MM.1S (cell line): ENCODE results near the gene CFAP251.

ENCODE experiments used
- CTCF ChIP-seq: fragments of 300-600 bp; sonication (generic); IDR thresholded peaks from 2 replicates; pipeline ENCODE4 v1.5.1; 2016; ENCODE audit warnings: antibody characterized with exemption, low read length, mixed read lengths
- EZH2 ChIP-seq: fragments of 300-600 bp; sonication (generic); optimal IDR thresholded peaks from 2 replicates; pipeline ENCODE3; 2017; ENCODE audit warnings: low read depth, mild to moderate bottlenecking, antibody characterized with exemption, low read length, mixed read lengths
- EZH2phosphoT487 ChIP-seq: fragments of 300-600 bp; sonication (generic); IDR thresholded peaks from 2 replicates; pipeline ENCODE4 v1.6.1; 2018; ENCODE audit warnings: antibody characterized with exemption, low read length

DNA sequence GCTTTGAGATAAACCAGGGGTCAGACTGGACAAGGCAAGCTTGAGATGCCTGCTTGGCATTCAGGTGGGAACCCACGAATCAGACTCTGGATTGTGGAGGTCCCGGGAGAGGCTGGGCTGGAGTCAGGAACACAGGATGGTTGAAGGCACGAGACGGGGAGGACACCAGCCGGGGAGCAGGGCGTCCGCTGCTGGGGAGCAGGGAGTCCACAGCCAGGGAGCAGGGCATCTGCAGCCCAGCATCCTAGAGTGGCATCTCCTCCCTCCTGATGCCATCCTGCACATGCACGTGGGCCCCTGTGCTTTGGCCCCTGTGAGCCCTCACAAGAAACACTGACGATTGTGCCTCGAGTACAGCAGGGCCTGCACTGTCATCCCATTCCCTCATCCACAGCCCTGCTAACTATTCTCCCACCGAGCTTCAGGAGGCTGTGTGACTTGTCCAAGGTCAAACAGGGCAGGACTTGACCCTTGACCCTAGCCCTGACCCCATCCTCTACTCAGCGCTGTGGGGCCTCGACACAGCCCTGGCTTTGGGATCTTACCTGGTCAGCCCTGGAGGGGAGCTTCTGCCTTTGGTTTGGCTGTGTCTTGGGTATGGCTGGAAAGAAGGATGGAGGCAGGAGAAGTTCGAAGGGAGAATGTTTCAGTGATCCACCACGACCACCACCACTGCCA lies 45.1 kb downstream of the CFAP251 start:
- TF ChIP-seq EZH2: no peak
- TF ChIP-seq CTCF: no peak
- no peak for TF ChIP-seq EZH2phosphoT487
